IPS-18c (cell line): Measurements from ENCODE around the gene EPB41L3.

Experiments
- H3K4me3 ChIP-seq: 2 replicates; pipeline ENCODE4 v1.7.0; 2013; ENCODE audit warnings: low read depth, mild to moderate bottlenecking, low read length, moderate library complexity; ENCODE audit not compliant: insufficient read depth
- H3K9me3 ChIP-seq: one replicate; pipeline ENCODE4 v1.6.1; 2013; ENCODE audit warnings: mild to moderate bottlenecking, low read length, moderate library complexity; ENCODE audit not compliant: control insufficient read depth, insufficient read depth

The EPB41L3 gene

GRCh38 chr18:5444847-5445246 lies 99.0 kb downstream of the EPB41L3 start:
- H3K9me3 ChIP-seq, result no peaks in the 10 kb centered on the region
- H3K4me3 ChIP-seq, result no peak overlapping the region

- no peak overlapping the region for H3K4me3 ChIP-seq
Measured at GRCh38 chr18:5444269-5444668, 99.5 kb downstream of the EPB41L3 start.

GRCh38 chr18:5439986-5440696 lies 103.7 kb downstream of the EPB41L3 start:
- Histone ChIP-seq H3K4me3 (no peak overlapping the region), H3K9me3 (no peaks in the 10 kb centered on the region)

More at GRCh38 chr18:5444269-5444668, 99.5 kb downstream of the EPB41L3 start:
- no peaks in the 10 kb centered on the region for H3K9me3 ChIP-seq

DNA sequence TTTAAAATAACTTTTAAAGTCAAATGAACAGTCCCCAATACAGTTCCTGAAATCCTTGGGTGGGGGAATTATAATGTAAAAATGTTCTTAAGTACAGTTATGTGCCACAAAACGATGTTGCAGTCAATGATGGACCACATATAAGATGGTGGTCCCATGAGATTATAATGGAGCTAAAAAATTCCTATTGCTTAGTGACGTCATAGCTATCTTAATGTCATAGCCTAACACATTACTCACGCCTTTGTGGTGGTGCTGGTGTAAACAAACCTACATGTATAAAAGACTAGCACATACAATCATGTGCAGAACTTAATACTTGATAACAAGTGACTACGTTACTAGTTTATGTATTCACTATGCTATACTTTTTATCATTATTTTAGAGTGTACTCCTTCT lies 109.4 kb downstream of the EPB41L3 start:
- Histone ChIP-seq H3K9me3 (no peaks in the 10 kb centered on the region), H3K4me3 (no peak overlapping the region)

DNA sequence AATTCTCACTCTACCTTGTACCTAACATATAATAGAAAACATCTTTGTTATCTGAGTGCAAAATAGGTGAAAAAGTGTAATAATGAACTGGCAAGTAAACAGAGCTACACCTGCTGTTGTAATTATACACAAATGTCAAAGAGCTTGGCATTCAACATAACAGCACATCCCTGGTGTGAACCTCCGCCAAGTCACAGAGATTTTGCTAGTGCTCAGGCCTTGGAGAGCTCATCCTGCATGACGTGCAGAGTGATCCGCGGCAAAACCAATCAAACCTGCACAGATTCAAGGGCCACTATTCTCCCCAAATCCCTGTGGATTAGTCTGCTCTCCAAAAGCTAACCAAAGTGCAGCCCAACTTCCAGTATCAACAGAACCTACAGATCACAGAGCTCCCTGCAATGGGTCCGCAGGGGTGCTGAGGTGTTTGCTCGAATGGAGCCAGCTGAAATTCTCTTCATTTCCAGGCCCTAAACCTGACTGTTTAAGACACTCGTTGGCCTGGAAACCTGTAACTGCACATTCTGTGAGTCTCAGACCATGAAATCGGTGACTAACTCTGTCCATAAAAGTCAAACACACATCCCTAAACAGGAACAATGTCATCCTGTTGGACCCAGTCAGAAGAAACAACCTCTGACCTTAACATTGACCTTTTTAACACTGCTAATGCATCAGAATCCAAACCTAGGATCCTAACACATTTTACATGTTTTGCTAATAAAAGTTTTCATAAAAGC lies 111.8 kb downstream of the EPB41L3 start:
- H3K9me3 ChIP-seq, result no peaks in the 10 kb centered on the region

DNA sequence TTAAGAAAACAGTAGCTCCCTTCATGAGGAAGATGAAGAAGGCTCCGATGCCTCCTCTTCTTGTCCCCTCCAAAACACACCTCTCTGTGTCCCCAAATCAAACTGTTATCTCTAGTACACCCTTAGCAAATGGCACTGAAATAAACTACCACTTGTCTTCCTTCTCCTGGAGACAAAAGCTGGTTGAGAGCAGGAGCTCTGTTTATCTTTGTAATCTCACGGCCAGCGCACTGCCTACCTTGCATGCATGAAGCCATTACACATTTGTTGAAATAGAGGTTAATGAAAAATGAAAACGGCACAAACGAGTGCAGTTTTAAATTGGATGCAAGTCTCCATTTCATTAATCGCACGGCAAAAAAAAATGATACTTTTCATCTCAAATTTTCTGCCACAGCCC lies 113.7 kb downstream of the EPB41L3 start:
- Histone ChIP-seq H3K4me3 (no peak overlapping the region), H3K9me3 (no peaks in the 10 kb centered on the region)

More for the DNA sequence above, 111.8 kb downstream of the EPB41L3 start:
- no peak overlapping the region for H3K4me3 ChIP-seq

- Histone ChIP-seq H3K4me3 (no peak overlapping the region), H3K9me3 (no peaks in the 10 kb centered on the region)
Measured at GRCh38 chr18:5429681-5430080, 114.1 kb downstream of the EPB41L3 start.

GRCh38 chr18:5425721-5426120 lies 118.1 kb downstream of the EPB41L3 start:
- H3K4me3 ChIP-seq, result no peak overlapping the region

DNA sequence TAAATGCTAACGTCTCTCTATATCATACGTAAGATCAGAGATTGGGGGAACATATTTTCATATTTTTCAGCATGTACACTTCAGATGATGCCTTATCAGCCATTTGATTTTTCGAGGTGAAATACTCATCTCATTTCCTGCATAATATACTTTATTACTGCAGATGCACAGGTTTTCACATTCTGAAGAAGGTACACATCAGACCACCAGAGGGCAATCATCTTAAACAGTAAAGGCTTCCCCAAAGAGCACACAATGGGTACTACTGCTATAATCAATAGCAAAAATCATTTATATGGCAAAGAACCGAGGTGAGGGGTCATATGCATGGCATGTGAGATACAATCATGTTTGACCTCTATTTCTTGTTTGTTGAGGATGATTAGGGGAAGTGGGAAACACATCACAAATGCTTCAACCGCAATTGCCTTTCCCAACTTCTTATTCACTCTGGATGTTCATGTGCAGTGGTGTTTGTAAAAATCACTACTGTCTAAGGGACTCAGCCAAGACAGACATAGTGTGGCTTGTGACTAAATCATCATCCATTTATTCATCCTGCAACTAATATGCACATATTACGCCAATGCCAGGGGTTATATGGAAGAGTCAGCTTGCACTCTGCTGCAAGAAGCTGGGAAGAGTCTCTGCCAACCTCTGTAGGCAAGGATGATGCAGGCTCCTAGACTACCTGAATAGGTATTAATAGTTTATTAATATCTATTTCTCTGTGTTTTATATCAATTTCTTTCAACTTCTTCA lies 118.7 kb downstream of the EPB41L3 start:
- Histone ChIP-seq H3K9me3 (no peaks in the 10 kb centered on the region), H3K4me3 (no peak overlapping the region)

More at GRCh38 chr18:5425721-5426120, 118.1 kb downstream of the EPB41L3 start:
- no peaks in the 10 kb centered on the region for H3K9me3 ChIP-seq

DNA sequence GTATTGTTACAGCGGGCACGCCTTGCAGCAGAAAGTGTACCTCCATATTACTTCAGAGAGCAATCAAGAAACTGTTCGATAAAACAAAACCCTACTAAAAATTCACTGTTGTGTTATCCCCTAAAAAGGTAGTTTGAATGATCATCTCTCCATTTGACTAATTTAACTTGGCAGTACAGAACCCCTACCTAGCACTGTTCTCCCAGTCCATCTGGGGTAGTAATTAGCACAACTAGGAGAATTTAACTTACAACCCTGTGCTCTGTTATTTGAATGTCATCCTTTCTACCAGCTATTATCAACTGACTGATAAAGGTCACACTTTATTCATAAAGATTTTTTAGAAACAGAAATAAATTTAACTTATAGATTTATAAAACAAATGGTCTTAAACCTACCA lies 121.2 kb downstream of the EPB41L3 start:
- Histone ChIP-seq H3K4me3 (no peak overlapping the region), H3K9me3 (no peaks in the 10 kb centered on the region)

- no peak overlapping the region for H3K4me3 ChIP-seq
- no peaks in the 10 kb centered on the region for H3K9me3 ChIP-seq
Measured at GRCh38 chr18:5421981-5422380, 121.8 kb downstream of the EPB41L3 start.

DNA sequence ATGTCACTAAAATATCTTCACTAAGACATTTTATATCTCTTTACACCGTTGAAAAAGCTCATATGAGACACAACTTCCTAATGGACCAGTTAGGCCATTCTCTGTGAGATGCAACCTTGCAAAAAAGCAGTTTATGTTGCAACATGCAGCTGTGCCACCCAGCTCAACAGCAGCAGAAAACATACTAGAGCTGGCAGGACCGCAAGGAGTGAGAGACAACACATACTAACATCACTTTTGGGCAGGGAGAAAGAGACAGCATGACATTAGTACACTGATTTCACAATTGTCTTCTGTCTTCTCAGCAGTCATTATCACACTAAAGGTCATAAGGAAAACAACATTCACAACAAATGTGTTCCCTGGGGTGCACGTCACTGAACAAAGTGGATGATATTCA lies 122.9 kb downstream of the EPB41L3 start:
- no peak overlapping the region for H3K4me3 ChIP-seq
- no peaks in the 10 kb centered on the region for H3K9me3 ChIP-seq

- Histone ChIP-seq H3K9me3 (no peaks in the 10 kb centered on the region), H3K4me3 (no peak overlapping the region)
Measured at GRCh38 chr18:5419601-5420000, 124.2 kb downstream of the EPB41L3 start.

GRCh38 chr18:5419030-5419429 lies 124.8 kb downstream of the EPB41L3 start:
- H3K4me3 ChIP-seq, result no peak overlapping the region
- no peaks in the 10 kb centered on the region for H3K9me3 ChIP-seq

- Histone ChIP-seq H3K4me3 (no peak overlapping the region), H3K9me3 (no peaks in the 10 kb centered on the region)
Measured at GRCh38 chr18:5417342-5417741, 126.5 kb downstream of the EPB41L3 start.

- H3K9me3 ChIP-seq, result no peaks in the 10 kb centered on the region
- H3K4me3 ChIP-seq, result no peak overlapping the region
Measured at GRCh38 chr18:5416112-5416511, 127.7 kb downstream of the EPB41L3 start.

DNA sequence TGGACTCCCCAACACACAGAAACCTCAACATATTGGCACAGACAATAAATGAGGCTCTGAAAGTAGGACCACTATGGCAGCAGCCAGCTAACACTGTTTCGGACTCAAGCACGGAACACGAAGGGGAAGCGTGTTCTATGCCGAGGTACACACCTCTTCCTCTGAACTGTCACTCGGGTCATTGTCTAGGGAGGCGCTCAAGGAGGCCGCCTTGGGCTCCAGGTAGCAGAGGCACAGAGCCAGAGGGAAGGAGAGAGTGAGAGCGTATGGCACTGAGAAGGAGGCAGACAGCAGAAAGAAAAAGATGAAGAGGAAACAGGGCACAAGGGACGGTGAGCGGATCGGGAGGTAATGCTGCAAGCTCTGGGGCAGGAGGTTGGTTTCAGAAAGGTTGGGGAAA lies 128.1 kb downstream of the EPB41L3 start:
- no peak overlapping the region for H3K4me3 ChIP-seq
- no peaks in the 10 kb centered on the region for H3K9me3 ChIP-seq

DNA sequence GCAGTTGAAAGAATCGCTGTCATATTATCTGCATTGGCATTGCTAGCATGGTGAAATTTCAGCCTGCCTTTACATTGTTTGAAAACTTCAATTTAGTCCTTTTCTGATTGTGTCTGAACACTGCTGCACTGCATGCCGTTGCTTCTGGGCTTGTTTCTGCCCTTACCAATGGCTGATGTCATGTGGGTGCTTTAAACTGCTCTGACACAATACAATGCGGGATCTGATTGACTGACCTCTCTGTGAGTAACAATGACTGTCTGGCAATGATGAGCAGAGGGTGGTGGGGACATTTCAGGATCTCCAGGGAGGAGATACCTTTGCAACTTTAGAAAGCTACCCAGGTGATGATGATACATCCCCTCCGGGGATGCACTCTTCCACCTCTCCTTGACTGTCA lies 128.8 kb downstream of the EPB41L3 start:
- H3K4me3 ChIP-seq, result no peak overlapping the region
- no peaks in the 10 kb centered on the region for H3K9me3 ChIP-seq
